ENCODE results near the gene OR2B2.

DNA sequence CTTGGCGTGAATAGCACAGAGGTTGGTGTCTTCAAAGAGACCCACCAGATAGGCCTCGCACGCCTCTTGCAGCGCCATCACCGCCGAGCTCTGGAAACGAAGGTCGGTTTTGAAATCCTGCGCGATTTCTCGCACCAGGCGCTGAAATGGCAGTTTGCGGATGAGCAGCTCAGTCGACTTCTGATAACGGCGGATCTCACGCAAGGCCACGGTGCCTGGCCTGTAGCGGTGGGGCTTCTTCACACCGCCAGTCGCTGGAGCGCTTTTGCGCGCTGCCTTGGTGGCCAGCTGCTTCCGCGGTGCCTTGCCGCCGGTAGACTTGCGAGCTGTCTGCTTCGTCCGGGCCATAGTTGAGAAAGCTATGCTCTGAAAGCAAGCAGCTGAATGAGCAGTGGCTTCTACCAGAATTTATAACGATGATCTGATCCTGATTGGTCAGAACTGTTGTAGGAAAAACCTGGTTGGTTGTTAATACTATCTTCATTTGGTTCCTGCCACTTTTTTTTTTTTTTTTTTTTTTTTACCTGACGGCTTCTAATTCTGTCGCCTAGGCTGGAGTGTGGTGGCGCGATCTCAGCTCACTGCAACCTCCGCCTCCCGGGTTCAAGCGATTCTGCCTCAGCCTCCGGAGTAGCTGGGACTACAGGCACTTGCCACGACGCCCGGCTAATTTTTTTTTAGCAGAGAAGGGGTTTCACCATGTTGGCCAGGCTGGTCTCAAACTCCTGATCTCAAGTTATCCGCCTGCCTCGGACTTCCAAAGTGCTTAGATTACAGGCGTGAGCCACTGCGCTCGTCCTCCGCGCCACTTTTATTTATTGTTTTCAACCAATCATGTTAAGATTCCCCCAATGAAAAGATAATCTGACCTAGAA is 21.5 kb downstream of the OR2B2 start:
- TF ChIP-seq CTCF (IDR thresholded peaks at IDR 0.05; ENCODE audit: insufficient read depth, low read length) (no peak), REST (IDR thresholded peaks at IDR 0.05; ENCODE audit: insufficient replicate concordance, low read depth) (no peak), POLR2AphosphoS5 (IDR thresholded peaks at IDR 0.05; ENCODE audit: low read depth) (peak; percentile 80; the same call in 1 of the 2 replicates), SPI1 (IDR thresholded peaks at IDR 0.05; ENCODE audit: borderline replicate concordance, low read depth) (no peak)
